GM12878 (cell line): ENCODE data around the gene IQGAP2. TPM values are rescaled to one million over a fixed set of nuclear protein-coding genes. Genes with fewer than 3 reads are reported as not detected.

ENCODE experiments used
- CBX3 ChIP-seq: fragments of 200-600 bp; sonication (generic); IDR thresholded peaks from 2 replicates; pipeline ENCODE4 v1.6.1; 2016; ENCODE audit warnings: low read depth, borderline replicate concordance
- MXI1 ChIP-seq: fragments of 150-350 bp; IDR thresholded peaks from 2 replicates; pipeline ENCODE4 v1.6.1; 2011; ENCODE audit warnings: low read depth, mild to moderate bottlenecking, inconsistent platforms, low read length, improper control_type of control experiment
- NR2F1 ChIP-seq: fragments of 450-650 bp; conservative IDR thresholded peaks from 2 replicates; pipeline ENCODE4 v1.6.1; 2017; ENCODE audit warnings: mild to moderate bottlenecking
- RUNX3 ChIP-seq: IDR thresholded peaks from 2 replicates; pipeline ENCODE4 v1.6.1; 2012; ENCODE audit warnings: low read length, inconsistent platforms
- SIN3A ChIP-seq: IDR thresholded peaks from 2 replicates; pipeline ENCODE4 v1.6.1; 2012; ENCODE audit warnings: low read depth, low read length, improper control_type of control experiment
- SRF ChIP-seq, 2 experiments: IDR thresholded peaks; 2 replicates each; pipeline ENCODE4 v1.6.1; 2011; ENCODE audit warnings: low read depth in 2 of 2, low read length in 2 of 2, mild to moderate bottlenecking in 1 of 2, moderate library complexity in 1 of 2
- polyA plus RNA-seq, 11 experiments: library from polyadenylated mRNA; depleted of rRNA in 4 of 11; unstranded in 6 of 11; stranded (reverse) in 5 of 11; fragments of >200 nt; fragmentation: Nextera tagmentation in 4 of 11; fragmentation: Illumina TruSeq in 1 of 11; extraction: Ambion mirVana in 4 of 11; extraction: Trizol in 1 of 11; gene quantifications; 1 replicate in 1 of 11; 2 replicates in 10 of 11; pipeline versions ENCODE4 v1.2.1 to v1.2.3, GENCODE V29; 2011 to 2016; ENCODE audit warnings: inconsistent platforms in 2 of 11, missing spikeins in 2 of 11, low read depth in 1 of 11
- total RNA-seq, 4 experiments: library from RNA; depleted of rRNA in 3 of 4; stranded (reverse); fragments of >200 nt in 3 of 4; fragmentation: Illumina TruSeq in 1 of 4; extraction: Trizol in 1 of 4; gene quantifications; 2 replicates each; pipeline versions ENCODE4 v1.2.1 to v1.2.3, GENCODE V29; 2013 to 2021
- TF ChIP-seq, protein P1 (sequence below): IDR thresholded peaks from 2 replicates; pipeline ENCODE4 v1.6.1; 2012; ENCODE audit warnings: low read length, inconsistent platforms
- TF ChIP-seq, protein P2 (sequence below): IDR thresholded peaks from 2 replicates; pipeline ENCODE4 v1.6.1; 2011; ENCODE audit warnings: mild to moderate bottlenecking, low read depth, low read length, moderate library complexity; ENCODE audit not compliant: insufficient replicate concordance
- TF ChIP-seq, protein P3 (sequence below): fragments of 450-650 bp; IDR thresholded peaks from 2 replicates; pipeline ENCODE4 v1.6.1; 2017; ENCODE audit warnings: mild to moderate bottlenecking, moderate library complexity

Gene IQGAP2
- total and polyA plus RNA-seq, 10 of the 15 experiments (the other 5 are each of a cell fraction or from before 2014, with no cell fraction given) = 14.5 to 41.4 (median 21.8) TPM

DNA sequence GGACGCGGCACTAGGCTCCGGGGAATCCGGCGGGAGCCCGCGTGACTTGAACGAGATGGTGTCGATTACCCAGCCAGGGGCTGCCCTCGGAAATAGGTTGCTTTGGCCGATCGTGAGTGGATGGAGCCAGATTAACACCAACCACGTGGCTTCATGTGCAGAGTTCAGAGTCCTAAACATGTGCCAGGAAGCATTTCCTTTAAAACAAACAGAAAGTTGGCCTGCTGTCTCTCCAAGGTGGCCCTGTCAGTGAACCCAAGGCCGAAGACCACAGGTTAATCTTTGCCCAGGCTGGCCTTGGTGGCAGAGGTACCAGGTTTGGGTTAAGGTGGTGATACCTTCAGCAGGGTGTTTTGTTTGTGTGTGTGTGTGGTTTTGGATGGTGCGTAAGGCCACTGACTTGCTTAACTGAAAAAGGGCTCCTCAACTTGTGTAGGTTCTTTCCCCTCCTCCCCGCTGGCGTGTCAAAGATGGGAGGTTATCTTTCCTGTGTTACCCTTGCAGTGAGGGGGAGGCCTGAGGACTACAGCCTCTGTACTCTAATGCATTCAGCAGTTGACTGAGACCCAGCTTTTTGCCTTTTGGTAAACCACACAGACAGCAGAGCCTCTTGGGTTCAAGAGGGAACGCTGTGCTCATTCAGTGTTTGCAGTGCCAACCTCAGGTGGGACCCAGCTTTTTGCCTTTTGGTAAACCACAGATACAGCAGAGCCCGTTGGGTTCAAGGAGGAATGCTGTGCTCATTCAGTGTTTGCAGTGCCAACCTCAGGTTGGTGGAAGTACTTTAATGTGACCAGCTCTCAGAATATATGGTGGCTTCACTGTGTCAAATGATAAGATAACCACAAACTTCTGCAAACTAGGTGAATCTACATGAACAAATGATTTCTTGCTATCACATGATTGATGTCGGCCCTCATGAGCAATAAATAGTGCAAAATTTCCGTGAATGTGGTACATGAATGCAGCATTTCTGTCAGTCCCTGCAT is 1.4 kb downstream of the IQGAP2 start (continued):
- TF ChIP-seq RUNX3 = peak; percentile 76
- TF ChIP-seq NR2F1 = peak; percentile 43; the same call in 1 of the 2 replicates
- no peak for TF ChIP-seq SRF (IDR thresholded peaks at IDR 0.05; ENCODE audit: low read depth in 2 of 2, low read length in 2 of 2)
- TF ChIP-seq, protein P1, sequence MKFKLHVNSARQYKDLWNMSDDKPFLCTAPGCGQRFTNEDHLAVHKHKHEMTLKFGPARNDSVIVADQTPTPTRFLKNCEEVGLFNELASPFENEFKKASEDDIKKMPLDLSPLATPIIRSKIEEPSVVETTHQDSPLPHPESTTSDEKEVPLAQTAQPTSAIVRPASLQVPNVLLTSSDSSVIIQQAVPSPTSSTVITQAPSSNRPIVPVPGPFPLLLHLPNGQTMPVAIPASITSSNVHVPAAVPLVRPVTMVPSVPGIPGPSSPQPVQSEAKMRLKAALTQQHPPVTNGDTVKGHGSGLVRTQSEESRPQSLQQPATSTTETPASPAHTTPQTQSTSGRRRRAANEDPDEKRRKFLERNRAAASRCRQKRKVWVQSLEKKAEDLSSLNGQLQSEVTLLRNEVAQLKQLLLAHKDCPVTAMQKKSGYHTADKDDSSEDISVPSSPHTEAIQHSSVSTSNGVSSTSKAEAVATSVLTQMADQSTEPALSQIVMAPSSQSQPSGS = no peak
- TF ChIP-seq, protein P2, sequence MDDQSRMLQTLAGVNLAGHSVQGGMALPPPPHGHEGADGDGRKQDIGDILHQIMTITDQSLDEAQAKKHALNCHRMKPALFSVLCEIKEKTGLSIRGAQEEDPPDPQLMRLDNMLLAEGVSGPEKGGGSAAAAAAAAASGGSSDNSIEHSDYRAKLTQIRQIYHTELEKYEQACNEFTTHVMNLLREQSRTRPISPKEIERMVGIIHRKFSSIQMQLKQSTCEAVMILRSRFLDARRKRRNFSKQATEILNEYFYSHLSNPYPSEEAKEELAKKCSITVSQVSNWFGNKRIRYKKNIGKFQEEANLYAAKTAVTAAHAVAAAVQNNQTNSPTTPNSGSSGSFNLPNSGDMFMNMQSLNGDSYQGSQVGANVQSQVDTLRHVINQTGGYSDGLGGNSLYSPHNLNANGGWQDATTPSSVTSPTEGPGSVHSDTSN = no peak
- TF ChIP-seq, protein P3, sequence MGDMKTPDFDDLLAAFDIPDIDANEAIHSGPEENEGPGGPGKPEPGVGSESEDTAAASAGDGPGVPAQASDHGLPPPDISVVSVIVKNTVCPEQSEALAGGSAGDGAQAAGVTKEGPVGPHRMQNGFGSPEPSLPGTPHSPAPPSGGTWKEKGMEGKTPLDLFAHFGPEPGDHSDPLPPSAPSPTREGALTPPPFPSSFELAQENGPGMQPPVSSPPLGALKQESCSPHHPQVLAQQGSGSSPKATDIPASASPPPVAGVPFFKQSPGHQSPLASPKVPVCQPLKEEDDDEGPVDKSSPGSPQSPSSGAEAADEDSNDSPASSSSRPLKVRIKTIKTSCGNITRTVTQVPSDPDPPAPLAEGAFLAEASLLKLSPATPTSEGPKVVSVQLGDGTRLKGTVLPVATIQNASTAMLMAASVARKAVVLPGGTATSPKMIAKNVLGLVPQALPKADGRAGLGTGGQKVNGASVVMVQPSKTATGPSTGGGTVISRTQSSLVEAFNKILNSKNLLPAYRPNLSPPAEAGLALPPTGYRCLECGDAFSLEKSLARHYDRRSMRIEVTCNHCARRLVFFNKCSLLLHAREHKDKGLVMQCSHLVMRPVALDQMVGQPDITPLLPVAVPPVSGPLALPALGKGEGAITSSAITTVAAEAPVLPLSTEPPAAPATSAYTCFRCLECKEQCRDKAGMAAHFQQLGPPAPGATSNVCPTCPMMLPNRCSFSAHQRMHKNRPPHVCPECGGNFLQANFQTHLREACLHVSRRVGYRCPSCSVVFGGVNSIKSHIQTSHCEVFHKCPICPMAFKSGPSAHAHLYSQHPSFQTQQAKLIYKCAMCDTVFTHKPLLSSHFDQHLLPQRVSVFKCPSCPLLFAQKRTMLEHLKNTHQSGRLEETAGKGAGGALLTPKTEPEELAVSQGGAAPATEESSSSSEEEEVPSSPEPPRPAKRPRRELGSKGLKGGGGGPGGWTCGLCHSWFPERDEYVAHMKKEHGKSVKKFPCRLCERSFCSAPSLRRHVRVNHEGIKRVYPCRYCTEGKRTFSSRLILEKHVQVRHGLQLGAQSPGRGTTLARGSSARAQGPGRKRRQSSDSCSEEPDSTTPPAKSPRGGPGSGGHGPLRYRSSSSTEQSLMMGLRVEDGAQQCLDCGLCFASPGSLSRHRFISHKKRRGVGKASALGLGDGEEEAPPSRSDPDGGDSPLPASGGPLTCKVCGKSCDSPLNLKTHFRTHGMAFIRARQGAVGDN = peak; percentile 90
- TF ChIP-seq MXI1 = peak; percentile 90
- TF ChIP-seq SIN3A = peak; percentile 59
- no peak for TF ChIP-seq CBX3
